Measurements from ENCODE around the gene GALE.
"Not testable (repeated sequence)": the region's sequence is repeated elsewhere in the genome, so short reads cannot be mapped to it uniquely, and the experiment has no call there.

DNA sequence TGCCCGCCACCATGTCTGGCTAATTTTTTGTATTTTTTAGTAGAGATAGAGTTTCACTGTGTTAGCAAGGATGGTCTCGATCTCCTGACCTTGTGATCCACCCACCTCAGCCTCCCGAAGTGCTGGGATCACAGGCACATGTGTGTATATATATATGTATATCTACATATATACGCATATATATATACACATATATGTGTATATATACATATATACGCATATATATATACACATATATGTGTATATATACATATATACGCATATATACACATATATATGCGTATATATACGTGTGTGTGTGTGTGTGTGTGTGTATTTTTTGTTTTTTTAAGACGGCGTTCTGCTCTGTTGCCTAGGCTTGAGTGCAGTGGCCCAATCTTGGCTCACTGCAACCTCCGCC is 17.4 kb downstream of the GALE start:
- TF ChIP-seq, protein P1, sequence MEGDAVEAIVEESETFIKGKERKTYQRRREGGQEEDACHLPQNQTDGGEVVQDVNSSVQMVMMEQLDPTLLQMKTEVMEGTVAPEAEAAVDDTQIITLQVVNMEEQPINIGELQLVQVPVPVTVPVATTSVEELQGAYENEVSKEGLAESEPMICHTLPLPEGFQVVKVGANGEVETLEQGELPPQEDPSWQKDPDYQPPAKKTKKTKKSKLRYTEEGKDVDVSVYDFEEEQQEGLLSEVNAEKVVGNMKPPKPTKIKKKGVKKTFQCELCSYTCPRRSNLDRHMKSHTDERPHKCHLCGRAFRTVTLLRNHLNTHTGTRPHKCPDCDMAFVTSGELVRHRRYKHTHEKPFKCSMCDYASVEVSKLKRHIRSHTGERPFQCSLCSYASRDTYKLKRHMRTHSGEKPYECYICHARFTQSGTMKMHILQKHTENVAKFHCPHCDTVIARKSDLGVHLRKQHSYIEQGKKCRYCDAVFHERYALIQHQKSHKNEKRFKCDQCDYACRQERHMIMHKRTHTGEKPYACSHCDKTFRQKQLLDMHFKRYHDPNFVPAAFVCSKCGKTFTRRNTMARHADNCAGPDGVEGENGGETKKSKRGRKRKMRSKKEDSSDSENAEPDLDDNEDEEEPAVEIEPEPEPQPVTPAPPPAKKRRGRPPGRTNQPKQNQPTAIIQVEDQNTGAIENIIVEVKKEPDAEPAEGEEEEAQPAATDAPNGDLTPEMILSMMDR (IDR thresholded peaks at IDR 0.05) = not testable (repeated sequence)
- TF ChIP-seq, protein P2, sequence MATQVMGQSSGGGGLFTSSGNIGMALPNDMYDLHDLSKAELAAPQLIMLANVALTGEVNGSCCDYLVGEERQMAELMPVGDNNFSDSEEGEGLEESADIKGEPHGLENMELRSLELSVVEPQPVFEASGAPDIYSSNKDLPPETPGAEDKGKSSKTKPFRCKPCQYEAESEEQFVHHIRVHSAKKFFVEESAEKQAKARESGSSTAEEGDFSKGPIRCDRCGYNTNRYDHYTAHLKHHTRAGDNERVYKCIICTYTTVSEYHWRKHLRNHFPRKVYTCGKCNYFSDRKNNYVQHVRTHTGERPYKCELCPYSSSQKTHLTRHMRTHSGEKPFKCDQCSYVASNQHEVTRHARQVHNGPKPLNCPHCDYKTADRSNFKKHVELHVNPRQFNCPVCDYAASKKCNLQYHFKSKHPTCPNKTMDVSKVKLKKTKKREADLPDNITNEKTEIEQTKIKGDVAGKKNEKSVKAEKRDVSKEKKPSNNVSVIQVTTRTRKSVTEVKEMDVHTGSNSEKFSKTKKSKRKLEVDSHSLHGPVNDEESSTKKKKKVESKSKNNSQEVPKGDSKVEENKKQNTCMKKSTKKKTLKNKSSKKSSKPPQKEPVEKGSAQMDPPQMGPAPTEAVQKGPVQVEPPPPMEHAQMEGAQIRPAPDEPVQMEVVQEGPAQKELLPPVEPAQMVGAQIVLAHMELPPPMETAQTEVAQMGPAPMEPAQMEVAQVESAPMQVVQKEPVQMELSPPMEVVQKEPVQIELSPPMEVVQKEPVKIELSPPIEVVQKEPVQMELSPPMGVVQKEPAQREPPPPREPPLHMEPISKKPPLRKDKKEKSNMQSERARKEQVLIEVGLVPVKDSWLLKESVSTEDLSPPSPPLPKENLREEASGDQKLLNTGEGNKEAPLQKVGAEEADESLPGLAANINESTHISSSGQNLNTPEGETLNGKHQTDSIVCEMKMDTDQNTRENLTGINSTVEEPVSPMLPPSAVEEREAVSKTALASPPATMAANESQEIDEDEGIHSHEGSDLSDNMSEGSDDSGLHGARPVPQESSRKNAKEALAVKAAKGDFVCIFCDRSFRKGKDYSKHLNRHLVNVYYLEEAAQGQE (IDR thresholded peaks at IDR 0.05; ENCODE audit: insufficient read depth in 1 of 2, low read depth in 2 of 2, low read length in 1 of 2) = not testable (repeated sequence)
- not testable (repeated sequence) for TF ChIP-seq POLR2AphosphoS5 (IDR thresholded peaks at IDR 0.05; ENCODE audit: low read depth, low read length)
